SK-N-MC (cell line): ENCODE data around the gene TRPT1.

Source experiments
- EZH2 ChIP-seq: fragments of 200-600 bp; sonication (generic); IDR thresholded peaks from one replicate; pipeline ENCODE4 v1.6.1; 2017; ENCODE audit warnings: antibody characterized with exemption
- POLR2AphosphoS5 ChIP-seq: IDR thresholded peaks from 2 replicates; pipeline ENCODE4 v1.6.1; 2012; ENCODE audit warnings: mild to moderate bottlenecking, low read depth, low read length, borderline replicate concordance

DNA sequence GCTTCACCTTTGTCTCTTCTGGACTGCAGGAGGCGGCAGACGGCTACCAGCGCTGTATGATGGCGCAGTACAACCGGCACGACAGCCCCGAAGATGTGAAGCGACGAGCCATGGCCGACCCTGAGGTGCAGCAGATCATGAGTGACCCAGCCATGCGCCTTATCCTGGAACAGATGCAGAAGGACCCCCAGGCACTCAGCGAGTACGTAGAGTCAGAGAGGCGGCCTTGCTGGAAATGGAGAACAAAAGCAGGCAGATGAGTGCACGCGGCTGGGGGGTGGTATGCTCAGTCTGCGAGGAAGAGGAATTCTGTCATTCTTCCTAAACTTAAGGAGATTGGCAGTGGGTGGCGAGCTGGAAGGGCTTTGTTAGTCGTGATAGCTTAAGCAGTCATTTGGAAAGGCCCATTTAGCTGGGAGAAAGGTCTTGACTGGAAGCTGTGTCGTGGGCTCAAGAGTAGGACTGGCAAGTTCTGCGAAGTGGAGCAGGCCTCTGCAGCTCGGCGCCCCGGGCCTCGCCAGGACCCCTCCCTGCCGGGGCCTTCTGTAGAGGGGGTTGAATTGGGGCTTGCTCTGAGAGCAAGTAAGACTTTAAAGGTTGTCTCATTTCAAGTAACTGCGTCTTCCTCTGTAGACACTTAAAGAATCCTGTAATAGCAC, 22.4 kb downstream of the TRPT1 start:
- TF ChIP-seq EZH2 (no peak), POLR2AphosphoS5 (no peak)
